GM21529 (cell line): Measurements from ENCODE around the gene NBPF12.
"Not testable (repeated sequence)": the region's sequence is repeated elsewhere in the genome, so short reads cannot be mapped to it uniquely, and the experiment has no call there.

Experiments used
- ATAC-seq: cut with Tn5 transposase; IDR thresholded peaks from one replicate; pipeline ENCODE4 v1.9.1; 2021; ENCODE audit not compliant: unreplicated experiment

NBPF12 gene

GRCh38 chr1:146972681-146973080 is 34.6 kb downstream of the NBPF12 start:
- not testable (repeated sequence) for ATAC-seq

GRCh38 chr1:146985855-146986254 is 47.7 kb downstream of the NBPF12 start:
- not testable (repeated sequence) for ATAC-seq

GRCh38 chr1:146986450-146986849 is 48.3 kb downstream of the NBPF12 start:
- ATAC-seq, result not testable (repeated sequence)

GRCh38 chr1:146987502-146987901 is 49.4 kb downstream of the NBPF12 start:
- ATAC-seq, result not testable (repeated sequence)

- ATAC-seq, result not testable (repeated sequence)
Observed at GRCh38 chr1:146989455-146989854, 51.3 kb downstream of the NBPF12 start.

GRCh38 chr1:147008495-147008894 is 70.4 kb downstream of the NBPF12 start:
- ATAC-seq, result not testable (repeated sequence)

- not testable (repeated sequence) for ATAC-seq
Observed at GRCh38 chr1:147026975-147027374, 88.9 kb downstream of the NBPF12 start.

- not testable (repeated sequence) for ATAC-seq
Observed at GRCh38 chr1:147030066-147030653, 92.0 kb downstream of the NBPF12 start.

GRCh38 chr1:147039916-147040315 is 101.8 kb downstream of the NBPF12 start:
- no peak for ATAC-seq

- ATAC-seq, result not testable (repeated sequence)
Observed at GRCh38 chr1:147042891-147043290, 104.8 kb downstream of the NBPF12 start.

GRCh38 chr1:147044511-147044910 is 106.4 kb downstream of the NBPF12 start:
- ATAC-seq, result not testable (repeated sequence)
